ENCODE data around the gene KRTAP10-5. TPM values are rescaled to one million over a fixed set of nuclear protein-coding genes. Genes with fewer than 3 reads are reported as not detected.

The KRTAP10-5 gene
- total RNA-seq, 1 experiment from 2014 or later = not detected

GRCh38 chr21:44614961-44615391 is 34.6 kb upstream of the KRTAP10-5 start (continued):
- no peak for TF ChIP-seq CBX3 (IDR thresholded peaks at IDR 0.05; ENCODE audit: low read depth)
- TF ChIP-seq SP1 (IDR thresholded peaks at IDR 0.05; ENCODE audit: low read depth) = no peak
- TF ChIP-seq SRF (IDR thresholded peaks at IDR 0.05; ENCODE audit: low read depth) = no peak
- TF ChIP-seq ZNF274 (IDR thresholded peaks at IDR 0.05; ENCODE audit: low read depth, low read length) = no peak
- no peak for TF ChIP-seq SIN3A (IDR thresholded peaks at IDR 0.05; ENCODE audit: low read depth)
- no peak for TF ChIP-seq REST (IDR thresholded peaks at IDR 0.05; ENCODE audit: low read depth)
- no peak for TF ChIP-seq MAX (IDR thresholded peaks at IDR 0.05)

GRCh38 chr21:44614161-44614631 is 33.8 kb upstream of the KRTAP10-5 start:
- Histone ChIP-seq H3K36me3 (ENCODE audit: control insufficient read depth in 1 of 2, insufficient read depth in 2 of 2, low read length in 2 of 2) (no peaks in the 10 kb centered on the region), H3K27ac (ENCODE audit: low read depth, low read length) (no peak overlapping the region), H4K20me1 (ENCODE audit: insufficient read depth) (no peaks in the 10 kb centered on the region), H3K79me2 (ENCODE audit: insufficient read depth, low read length) (no peaks in the 10 kb centered on the region), H3K27me3 (ENCODE audit: insufficient read depth, low read length) (no peaks in the 10 kb centered on the region), H3K9me3 (ENCODE audit: control insufficient read depth in 1 of 2, insufficient read depth in 1 of 2, low read depth in 1 of 2, low read length in 2 of 2) (peaks cover 3 to 5% of the 10 kb centered on the region in 2 experiments; a peak in 2 of 4 replicates), H3K9ac (ENCODE audit: low read length) (no peak overlapping the region), H3K4me1 (ENCODE audit: control insufficient read depth in 1 of 2, insufficient read depth in 2 of 2, low read length in 2 of 2) (no peaks in the 10 kb centered on the region), H3K4me2 (ENCODE audit: low read length) (no peak overlapping the region), H3K4me3 (replicated peaks in 1 of 2; ENCODE audit: low read depth in 1 of 2, low read length in 2 of 2) (no peak overlapping the region), H3K9me2 (ENCODE audit: insufficient read depth) (no peaks in the 10 kb centered on the region), H2AFZ (ENCODE audit: low read depth, low read length, poor library complexity, severe bottlenecking) (no peak overlapping the region)
- intact Hi-C loops (cut with micrococcal nuclease) = no loop called here
- BruUV-seq (replicated peaks) = no TSS peak
- CTCF ChIA-PET = no interaction called here
- no peak for DNase-seq (ENCODE audit: low read depth, low spot score)
- POLR2A ChIA-PET = no interaction called here
- TF ChIP-seq ZFX (IDR thresholded peaks at IDR 0.05) (no peak), JUND (IDR thresholded peaks at IDR 0.05) (no peak), ZNF274 (IDR thresholded peaks at IDR 0.05; ENCODE audit: low read depth, low read length) (no peak), REST (IDR thresholded peaks at IDR 0.05; ENCODE audit: low read depth) (no peak), SRF (IDR thresholded peaks at IDR 0.05; ENCODE audit: low read depth) (no peak), CTCF (IDR thresholded peaks at IDR 0.05 in 2 of 3, conservative IDR thresholded peaks at IDR 0.05 in 1 of 3; ENCODE audit: borderline replicate concordance in 1 of 3, insufficient read depth in 1 of 3, low read depth in 2 of 3, low read length in 2 of 3) (no peak), FOSL1 (IDR thresholded peaks at IDR 0.05; ENCODE audit: low read depth) (no peak), ATF3 (IDR thresholded peaks at IDR 0.05) (no peak), EGR1 (IDR thresholded peaks at IDR 0.05; ENCODE audit: low read depth) (no peak), MAX (IDR thresholded peaks at IDR 0.05) (no peak), POLR2AphosphoS5 (IDR thresholded peaks at IDR 0.05; ENCODE audit: low read depth, low read length) (no peak), POLR2A (IDR thresholded peaks at IDR 0.05; ENCODE audit: borderline replicate concordance, extremely low read depth, insufficient read depth, insufficient read length) (no peak)
- ATAC-seq = no peak
- RAD21 ChIA-PET (ENCODE audit: low non-redundant PET in 1 of 2, low total read pairs in 2 of 2, uncharacterized antibody in 2 of 2, unreplicated experiment in 2 of 2) = no interaction called here
